ENCODE measurements around the gene SOX5.
A peak's percentile ranks its signal among the peaks of the same experiment; 100 is the strongest.
"Not testable (repeated sequence)": the region's sequence is repeated elsewhere in the genome, so short reads cannot be mapped to it uniquely, and the experiment has no call there.

The SOX5 gene

DNA sequence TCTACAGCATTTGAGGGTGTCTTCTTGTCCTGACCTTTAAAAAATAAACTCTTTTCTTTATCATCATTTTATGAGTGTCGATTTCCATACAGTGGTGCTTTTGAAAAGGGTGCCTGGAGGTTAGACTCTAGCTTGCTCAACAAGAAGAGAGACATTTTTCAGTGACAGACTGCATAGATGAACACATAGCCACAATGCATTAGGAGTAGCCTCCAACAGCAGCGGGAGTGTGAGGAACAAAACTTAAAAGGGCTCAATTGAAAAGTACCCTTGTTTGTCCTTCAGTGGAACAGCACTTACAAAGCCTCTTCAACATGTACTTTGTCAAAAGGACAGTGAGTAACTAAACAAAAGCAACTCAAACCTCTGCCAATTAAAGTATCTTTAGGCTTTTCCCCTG is 119.3 kb downstream of the SOX5 start:
- DNase-seq, result no peak

DNA sequence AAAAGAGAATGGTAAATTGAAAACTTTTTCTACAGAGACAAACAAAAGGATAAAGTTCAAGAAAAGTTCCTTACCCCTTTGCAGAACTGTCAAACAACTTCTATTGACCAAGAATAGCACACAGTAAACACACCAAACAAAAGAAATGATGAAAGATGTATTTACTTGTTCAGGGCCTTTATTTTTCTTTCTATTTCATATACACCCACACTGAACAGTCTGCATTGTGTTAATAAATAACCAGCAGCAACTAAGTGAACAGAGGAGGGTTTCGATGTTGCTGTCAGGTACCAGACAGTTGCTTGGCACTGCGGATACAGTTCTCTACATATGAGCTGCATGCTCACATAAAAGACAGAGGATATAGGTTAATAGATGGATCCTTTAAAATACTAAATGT is 122.1 kb downstream of the SOX5 start:
- no peak for DNase-seq

DNA sequence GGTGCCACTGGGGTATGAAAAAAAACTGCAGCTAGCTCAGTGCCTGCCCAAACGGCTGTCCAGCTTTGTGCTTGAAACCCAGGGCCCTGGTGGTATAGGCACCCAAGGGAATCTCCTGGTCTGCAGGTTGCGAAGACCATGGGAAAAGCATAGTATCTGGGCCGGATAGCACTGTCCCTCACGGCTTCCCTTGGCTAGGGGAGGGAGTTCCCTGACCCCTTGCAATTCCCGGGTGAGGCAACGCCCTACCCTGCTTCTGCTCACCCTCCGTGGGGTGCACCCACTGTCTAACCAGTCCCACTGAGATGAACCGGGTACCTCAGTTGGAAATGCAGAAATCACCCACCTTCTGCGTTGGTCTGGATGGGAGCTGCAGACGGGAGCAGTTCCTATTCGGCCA is 124.3 kb downstream of the SOX5 start:
- not testable (repeated sequence) for DNase-seq

DNA sequence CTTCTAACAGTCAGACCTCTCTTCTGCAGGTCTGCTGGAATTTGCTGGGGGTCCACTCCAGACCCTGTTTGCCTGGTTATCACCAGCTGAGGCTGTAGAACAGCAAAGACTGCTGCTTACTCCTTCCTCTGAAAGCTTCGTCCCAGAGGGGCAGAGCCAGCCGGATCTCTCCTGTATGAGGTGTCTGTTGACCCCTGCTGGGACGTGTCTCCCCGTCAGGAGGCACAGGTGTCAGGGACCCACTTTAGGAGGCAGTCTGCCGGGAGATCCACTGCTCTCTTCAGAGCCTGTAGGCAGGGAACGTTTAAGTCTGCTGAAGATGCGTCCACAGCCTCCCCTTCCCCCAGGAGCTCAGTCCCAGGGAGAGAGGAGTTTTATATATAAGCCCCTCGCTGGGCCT is 125.1 kb downstream of the SOX5 start:
- no peak for DNase-seq

DNA sequence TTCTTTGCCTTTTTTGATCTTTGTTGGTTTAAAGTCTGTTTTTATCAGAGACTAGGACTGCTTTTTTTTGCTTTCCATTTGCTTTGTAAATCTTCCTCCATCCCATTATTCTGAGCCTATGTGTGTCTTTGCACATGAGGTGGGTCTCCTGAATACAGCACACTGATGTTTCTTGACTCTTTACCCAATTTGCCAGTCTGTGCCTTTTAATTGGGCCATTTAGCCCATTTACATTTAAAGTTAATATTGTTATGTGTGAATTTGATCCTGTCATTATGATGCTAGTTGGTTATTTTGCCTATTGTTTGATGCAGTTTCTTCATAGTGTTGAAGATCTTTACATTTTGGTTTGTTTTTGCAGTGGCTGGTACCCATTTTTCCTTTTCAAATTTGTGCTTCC is 126.6 kb downstream of the SOX5 start:
- not testable (repeated sequence) for DNase-seq

DNA sequence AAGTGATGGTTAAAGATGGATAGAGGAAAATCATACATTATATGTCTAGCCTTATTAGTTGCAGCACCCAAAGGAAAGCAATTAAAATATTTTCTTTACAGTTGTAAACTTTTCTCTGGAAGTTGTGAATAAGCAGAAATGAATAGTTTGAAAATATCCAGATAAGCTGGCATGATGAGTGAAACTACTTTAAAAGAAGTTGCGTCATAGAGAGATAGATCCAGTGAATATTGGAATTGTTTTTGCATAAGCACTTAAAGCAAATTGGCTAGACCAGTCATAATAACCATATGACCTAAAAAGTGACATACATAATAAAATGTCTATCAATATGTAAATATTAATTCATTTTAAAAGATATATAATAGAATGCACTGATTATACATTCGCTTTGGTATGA is 132.1 kb downstream of the SOX5 start:
- no peak for DNase-seq

DNA sequence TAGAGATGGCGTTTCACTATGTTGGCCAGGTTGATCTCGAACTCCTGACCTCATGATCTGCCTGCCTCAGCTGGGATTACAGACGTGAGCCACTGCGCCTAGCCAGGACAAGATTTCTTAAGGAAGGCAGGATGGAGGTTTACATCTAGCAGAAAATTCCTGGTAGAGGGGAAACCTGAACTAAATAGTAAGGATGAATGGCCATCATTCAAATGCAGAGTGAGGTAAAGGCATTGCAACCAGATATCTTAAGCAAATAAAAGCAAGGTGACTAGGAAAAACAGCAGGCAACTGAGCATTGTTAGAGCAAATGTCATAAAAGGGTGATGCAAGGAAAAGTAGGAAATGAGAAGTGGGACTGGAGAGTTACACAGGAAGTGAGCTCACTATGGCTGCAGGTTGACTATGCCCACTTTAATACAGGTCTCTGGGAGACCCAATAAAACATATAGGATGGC is 133.0 kb downstream of the SOX5 start:
- DNase-seq, result peak; percentile 18

DNA sequence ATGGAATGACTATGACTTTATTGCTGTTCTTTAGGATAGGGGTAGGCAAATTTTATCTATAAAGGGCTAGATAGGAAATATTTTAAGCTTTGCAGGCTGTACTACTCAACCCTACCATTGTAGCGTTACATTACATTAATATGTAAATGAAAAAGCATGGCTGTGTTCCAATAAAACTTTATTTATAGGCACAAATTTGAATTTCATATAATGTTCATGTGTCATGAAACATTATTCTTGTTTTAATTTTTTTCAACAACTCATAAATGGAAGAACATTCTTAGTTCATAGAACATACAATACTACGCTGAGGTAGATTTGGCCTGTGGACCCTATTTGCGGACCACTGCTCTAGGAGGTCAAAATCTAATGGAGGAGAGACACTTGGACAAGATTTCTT is 133.7 kb downstream of the SOX5 start:
- no peak for DNase-seq

DNA sequence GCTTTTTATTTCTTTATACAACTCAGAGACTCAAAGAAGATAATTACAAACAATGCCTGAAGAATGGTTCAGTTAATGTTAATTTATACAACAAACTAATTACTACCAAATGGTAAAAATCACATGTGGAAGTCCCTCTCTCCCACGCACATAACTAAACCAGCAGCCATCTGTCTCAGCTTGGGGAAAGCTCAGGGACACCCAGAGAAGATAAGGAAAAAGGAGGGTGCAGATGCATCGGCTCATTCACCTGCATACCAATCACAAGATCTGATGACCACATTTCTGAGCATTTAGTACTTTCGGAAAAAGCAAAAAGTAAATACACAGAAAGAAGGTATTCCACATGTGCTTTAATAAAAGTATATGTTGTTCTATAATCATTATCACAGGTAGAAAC is 136.3 kb downstream of the SOX5 start:
- no peak for DNase-seq

DNA sequence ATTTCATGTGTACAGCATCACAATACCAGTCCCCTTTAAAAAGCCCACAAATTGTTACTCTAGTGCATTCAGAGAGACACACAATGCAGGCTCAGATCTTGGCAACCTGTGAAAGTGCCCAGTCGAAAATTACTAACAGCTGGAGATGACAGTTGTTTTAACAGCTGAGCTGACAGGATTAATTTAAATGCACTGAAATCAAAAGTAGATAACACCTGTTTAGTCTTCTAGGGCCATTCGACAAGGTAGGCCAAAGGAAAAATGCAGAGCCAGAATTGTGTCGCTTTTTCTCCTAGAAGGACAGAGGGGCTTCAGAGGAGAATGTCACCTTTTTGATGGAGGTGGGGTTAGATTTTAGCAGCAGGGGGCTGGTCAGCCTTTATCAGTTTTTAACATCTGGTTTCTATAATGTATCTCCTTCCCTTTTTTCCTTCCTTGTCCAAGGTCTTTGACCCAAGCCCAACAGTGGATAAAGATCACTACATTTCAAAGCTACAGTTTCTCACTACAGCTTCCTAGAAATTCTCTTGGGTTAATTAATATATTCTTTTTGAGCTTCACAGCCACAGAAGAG is 139.1 kb downstream of the SOX5 start:
- no peak for DNase-seq

DNA sequence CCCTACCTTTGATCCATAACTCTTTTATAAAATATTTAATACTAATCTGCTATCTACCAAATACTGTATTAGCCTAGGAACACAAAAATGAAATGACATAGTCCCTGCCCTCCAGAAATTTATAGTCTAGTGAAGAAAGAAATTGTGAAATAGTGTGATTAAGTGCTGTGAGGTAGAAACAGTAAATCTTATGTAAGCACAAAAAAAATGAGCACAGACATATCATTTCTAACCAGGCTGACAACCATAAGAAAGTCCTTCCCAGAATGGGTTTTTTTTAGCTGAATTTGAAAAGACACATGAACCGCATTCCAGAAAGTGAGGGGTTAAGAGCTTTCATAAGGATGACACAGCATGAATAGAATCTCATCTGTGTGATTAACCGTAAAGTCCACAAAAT is 145.9 kb downstream of the SOX5 start:
- DNase-seq, result no peak

DNA sequence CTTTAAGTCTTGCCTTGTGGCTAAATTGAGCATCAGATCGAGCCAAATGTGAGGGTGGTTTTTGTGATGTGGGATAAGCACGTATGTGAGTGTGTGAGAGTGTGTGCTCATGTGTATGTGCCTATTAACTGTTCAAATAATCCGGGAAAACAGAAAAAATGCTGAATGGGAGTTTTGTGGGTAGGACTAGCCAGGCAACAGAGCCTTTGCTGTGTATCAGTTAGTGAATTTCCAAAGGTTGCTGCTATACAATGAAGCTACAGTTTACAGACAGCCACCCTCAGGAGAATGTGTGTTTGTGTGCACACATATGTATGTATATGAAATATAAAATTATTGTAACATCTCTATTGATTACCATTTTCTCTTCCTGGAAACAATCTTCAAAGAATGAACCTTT is 154.0 kb downstream of the SOX5 start:
- DNase-seq, result no peak

DNA sequence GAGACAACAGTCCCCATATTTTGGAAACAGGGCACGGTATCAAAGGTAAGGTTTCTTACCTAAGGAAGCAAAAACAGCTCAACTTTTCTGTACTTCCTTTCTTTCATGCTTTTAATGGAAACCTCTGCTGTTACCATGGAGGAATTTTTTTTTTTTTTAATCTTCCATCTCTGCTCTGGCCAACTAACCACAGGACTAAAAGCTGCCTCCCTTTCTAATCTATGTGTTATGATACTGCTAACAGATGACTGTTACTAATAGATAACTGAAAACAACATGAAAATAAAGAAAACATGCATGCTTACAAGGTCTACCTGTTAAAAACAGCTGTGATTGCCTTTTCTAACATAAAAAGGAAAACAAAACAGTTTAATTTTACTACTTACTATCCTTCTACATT is 168.4 kb downstream of the SOX5 start:
- no peak for DNase-seq

DNA sequence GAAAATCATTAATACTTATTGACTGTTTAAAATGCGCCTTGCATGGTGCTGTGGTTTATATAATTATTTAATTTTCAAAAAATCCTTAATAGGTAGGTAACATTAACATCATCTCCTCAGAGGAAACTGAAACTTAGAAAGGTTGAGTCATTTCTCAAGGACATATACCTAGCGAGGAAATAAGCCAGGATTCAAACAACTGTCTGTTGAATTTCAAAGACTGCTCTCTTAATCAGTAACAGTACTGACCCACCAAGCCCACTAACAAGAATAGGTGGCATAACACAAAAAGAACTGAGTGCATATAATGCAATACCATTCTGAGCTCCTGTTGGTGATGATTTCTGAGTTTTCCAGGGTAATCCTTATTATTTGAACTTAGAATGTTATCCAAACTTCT is 174.3 kb downstream of the SOX5 start:
- DNase-seq, result no peak

DNA sequence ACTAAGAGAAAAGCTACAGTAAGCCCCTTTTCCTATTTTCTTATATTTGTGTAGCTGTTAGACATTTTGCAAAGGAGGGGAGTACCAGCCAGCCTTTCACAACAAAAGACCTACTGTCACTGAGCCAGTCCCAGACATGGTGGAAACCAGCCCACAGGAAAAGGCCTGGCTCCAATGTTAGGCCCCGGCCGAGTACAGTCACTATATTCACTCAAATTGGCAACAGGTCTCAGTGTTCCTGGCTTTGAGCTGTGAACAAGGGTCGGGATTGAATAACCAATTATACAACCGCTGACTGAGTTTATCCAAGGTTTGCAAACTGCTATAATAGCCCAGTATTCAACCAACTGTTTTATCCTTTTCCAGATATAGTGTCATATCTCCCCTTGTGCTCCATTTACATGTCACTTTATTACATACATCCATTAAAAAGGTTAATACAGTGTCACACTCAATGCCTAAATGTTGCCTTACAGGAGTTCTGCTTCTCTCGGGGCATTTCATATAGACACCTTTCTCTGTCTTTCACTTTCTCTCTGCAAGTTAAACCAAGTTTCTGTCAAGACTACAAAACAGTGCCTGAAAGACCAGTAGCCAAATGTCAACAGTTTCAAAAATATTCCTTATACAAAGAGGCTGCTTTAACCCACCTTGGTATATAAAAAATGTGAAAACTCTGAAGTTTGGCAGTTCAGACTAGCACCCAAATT is 178.1 kb downstream of the SOX5 start:
- peak; percentile 33 for DNase-seq

DNA sequence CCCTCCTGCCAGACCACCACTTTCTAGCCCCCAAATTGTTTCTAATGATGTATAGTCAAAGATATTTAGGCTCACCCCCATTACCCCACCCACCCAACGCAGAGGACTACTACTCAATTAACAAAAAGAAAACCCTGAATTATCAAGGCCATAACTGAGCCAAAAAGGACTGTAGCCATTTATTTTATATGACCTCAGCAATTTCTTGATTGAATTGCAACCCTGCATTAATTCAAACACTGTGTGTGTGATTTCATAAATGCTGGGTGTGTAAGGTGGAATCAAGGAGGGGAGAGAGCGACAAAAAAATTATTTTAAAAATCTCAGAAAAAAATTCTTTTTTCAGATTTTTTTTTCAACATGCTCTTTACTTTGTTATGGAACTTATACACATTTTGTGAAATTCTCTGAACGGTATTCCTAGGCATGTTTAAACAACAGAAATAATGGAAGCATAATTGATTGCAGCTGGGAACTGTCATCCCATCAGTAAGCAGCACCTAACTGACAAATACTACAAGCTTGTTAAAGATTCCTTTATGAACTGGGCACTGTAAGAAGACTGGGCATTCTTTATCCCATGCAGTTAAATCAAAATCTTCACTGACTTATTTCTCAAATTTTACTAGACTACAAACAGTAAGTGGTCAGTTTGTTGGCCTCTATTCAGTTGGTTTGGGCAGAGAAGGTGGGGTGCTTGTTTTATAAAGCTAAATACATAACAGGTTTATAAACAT is 179.1 kb downstream of the SOX5 start:
- DNase-seq, result no peak

DNA sequence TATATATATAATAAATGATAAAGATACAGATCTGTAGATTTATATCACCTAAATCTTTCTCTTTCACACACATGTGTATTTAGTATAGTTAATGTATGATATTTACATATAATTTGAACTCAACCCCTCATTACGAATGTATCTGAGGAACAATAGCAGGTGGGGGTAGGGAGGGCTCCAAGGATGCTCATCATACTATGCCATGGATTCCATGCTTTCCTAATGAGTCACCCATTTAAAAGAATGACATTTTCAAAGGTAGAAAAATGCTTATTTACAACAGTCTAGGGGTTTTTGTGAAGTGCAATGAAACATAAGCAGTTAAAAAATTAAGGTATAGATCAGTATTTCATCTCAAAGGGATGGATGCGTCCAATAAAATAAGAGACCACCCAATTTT is 181.6 kb downstream of the SOX5 start:
- DNase-seq, result no peak

DNA sequence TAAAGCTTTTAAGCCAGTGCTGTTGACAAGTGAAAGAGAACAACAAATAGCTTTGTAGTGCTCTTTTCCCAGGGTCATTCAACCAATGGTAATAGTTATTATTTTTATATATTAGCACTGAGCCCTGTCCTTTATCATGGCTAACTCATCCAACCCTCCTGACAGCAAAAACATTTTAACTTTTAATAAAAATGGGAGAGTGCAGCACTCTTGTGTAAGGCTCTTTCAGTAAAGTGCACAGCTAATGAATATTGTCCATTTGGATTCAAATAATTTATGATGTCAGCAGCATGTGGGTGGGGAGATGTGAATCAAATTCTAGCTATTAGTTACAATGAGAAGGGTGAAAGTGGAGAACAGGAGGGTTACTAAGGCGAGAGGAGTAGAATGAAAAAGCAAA is 185.7 kb downstream of the SOX5 start:
- no peak for DNase-seq

DNA sequence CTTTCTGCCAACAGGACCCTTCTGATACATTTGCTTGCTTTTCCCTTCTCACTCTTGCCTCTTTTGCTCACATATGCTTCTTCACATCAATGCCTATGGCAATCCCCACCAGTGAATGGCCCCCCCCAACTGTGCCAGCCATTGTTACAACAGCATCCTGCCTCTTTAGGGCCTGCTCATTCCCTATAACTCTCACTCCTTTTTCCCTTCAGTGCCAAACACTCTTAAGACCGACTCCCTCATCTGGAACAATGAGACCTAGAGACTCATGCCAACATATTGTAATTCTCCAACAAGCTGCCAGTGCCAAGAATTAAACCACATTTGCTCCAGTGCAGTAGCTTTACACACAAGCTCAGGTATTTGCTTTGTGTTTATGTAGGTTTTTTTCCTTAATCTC is 189.0 kb downstream of the SOX5 start:
- peak; percentile 93 for DNase-seq

DNA sequence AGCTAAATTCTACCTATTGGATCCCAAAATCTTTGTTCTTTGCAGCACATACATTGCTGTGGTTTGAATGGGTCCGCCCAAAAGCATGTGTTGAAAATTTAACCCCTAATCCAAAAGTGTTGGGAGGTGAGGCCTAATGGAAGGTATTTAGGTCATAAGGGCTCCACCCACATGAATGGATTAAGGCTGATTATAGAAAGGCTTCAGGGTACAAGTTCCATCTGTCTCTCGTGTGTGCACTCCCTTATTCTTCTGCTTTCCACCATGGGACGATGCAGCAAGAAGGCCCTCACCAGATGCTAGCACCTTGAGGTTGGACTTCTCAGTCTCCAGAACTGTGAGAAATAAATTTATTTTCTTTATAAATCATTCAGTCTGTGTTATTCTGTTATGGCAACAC is 190.9 kb downstream of the SOX5 start:
- DNase-seq, result no peak

DNA sequence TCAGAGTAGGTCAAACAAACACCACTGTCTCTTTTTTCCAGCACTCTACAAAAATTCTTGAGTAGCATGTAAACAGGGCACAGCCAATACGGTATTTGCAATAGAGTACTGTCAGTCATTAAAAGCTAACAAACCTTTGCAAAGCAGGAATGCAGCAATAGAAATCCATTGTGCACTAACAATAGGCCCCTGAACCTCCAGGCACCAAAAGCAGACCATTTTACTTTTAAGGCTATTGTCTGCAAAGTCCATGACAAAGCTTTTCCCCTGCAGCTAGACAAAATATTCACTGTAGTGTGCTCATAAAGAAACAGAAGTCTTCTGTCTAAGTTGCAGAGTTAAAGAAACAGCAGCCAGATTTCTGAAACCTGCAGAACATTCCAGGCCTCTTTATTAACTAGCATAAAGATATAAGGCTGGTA is 191.9 kb downstream of the SOX5 start:
- peak; percentile 14 for DNase-seq

DNA sequence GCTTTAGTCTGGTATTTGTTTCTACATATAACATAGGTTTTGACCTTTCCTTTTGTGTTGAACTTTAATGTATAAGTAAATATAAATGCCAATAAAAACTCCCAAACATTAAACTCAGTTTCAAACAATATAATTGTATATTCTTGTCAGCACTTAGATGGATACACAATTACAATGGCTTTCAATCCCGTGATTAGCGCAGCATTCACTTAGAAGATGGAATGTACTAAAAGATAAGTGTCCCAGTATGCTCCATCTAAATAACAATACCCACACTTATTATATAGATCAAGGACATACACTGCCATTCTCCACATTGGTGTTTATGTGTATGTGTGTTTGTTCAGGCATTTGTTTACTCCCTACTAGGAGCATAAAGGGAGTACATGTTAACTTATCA is 193.1 kb downstream of the SOX5 start:
- no peak for DNase-seq

DNA sequence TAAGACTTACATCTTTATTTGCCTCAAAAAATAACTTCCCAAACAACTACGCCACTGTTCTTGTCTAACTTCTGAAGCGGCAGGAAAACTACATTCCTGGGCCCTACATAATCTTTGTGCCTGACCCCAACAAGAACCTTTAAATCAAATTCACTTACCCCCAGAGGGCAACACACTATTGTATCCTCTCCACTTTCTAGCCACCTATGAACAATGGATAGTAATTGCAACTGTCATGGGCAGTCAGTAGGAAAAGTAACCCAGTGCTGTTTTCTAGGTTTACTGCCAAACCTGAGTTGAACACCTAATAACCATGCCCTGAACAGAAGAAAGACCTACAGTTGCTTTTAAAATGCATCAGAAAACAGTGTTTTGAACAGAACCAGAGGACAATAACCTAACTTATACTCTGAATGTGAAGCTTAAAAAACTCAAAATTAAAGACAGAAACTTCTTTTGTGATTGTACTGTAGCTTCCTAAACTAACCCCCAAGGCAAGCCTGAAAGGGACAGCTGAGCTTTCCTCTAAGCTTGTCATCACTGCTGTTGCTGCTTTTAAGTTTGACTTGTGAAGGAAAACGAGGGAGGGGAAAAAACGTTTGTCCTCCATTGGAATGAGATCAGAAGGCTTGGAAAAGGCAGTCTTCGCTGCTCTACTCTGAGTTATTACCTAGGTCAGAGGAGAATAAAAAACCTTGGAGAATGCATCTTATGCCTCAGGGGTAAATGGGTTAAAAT is 195.7 kb downstream of the SOX5 start:
- no peak for DNase-seq

DNA sequence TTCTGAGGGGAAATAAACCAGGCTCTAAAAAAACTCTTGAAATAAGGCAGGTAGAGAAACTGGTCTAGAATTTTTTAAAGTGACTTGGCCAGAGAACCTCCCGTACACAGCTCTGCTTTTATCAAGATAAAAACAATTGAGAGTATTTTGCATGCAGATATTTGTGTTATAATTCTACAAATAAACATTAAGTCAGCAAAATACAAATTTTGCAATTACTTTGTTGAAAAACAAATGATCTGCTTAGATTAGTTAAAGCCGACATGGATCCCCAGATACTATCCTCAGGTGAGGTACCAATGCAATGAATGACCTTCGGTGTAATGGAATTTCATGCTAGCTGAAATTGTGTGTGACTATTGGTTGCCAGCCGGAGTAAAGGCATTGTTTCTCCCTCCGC is 197.2 kb downstream of the SOX5 start:
- no peak for DNase-seq

Measured in NCI-H2029 treated with DMSO at 0.1 percent for 48 hours (cell line).